Activated B cell treated with CpG ODN at 0.5 μM for 24 hours (primary cell): Measurements from ENCODE around the gene SHISA8. TPM values are rescaled to one million over a fixed set of nuclear protein-coding genes. Genes with fewer than 3 reads are reported as not detected.
"Not testable (repeated sequence)": the region's sequence is repeated elsewhere in the genome, so short reads cannot be mapped to it uniquely, and the experiment has no call there.

Experiments
- ATAC-seq: fragments of 200-7000 bp; cut with Tn5 transposase; one replicate; pipeline ENCODE4 v1.10.0; 2021; ENCODE audit warnings: low read depth, mild to moderate bottlenecking, moderate library complexity
- CTCF ChIA-PET: fragments of 350-600 bp; sonication (Branson Sonifier 250); formaldehyde crosslinking; loops from one replicate; lab custom pipeline; 2021; ENCODE audit warnings: antibody characterized with exemption; lab: Charles Lee
- POLR2A ChIA-PET: fragments of 350-600 bp; sonication (Branson Sonifier 250); formaldehyde crosslinking; loops from one replicate; lab custom pipeline; 2021; ENCODE audit warnings: antibody characterized with exemption; lab: Charles Lee
- DNase-seq: peaks from one replicate; pipeline ENCODE4 v3.0.0; 2022
- H3K27ac Mint-ChIP-seq: one replicate; pipeline ENCODE4 v1.8.0; 2020; ENCODE audit warnings: mixed read lengths
- H3K27me3 Mint-ChIP-seq: one replicate; pipeline ENCODE4 v1.8.0; 2021; ENCODE audit warnings: mixed read lengths
- H3K36me3 Mint-ChIP-seq: one replicate; pipeline ENCODE4 v1.8.0; 2021; ENCODE audit warnings: low read depth, mixed read lengths
- H3K4me1 Mint-ChIP-seq: one replicate; pipeline ENCODE4 v1.8.0; 2021; ENCODE audit warnings: mixed read lengths
- H3K4me3 Mint-ChIP-seq: one replicate; pipeline ENCODE4 v1.8.0; 2020; ENCODE audit warnings: mild to moderate bottlenecking, mixed read lengths
- H3K9me3 Mint-ChIP-seq: one replicate; pipeline ENCODE4 v1.8.0; 2020; ENCODE audit warnings: mixed read lengths
- intact Hi-C: fragments of 100-400 bp; cut with micrococcal nuclease; formaldehyde crosslinking; loops from one replicate; pipeline ENCODE4 v1.15.1; 2024
- total RNA-seq: library from RNA; stranded (reverse); gene quantifications from 2 replicates; pipeline ENCODE4 v1.2.3, GENCODE V29; 2022
- TF ChIP-seq, protein P1 (sequence below): fragments of 200-600 bp; IDR thresholded peaks from one replicate; pipeline ENCODE4 v1.8.0; 2022; ENCODE audit warnings: antibody characterized with exemption, mild to moderate bottlenecking

SHISA8 gene
- total RNA-seq, 1 donor from 2014 or later, result 12.6 TPM

DNA sequence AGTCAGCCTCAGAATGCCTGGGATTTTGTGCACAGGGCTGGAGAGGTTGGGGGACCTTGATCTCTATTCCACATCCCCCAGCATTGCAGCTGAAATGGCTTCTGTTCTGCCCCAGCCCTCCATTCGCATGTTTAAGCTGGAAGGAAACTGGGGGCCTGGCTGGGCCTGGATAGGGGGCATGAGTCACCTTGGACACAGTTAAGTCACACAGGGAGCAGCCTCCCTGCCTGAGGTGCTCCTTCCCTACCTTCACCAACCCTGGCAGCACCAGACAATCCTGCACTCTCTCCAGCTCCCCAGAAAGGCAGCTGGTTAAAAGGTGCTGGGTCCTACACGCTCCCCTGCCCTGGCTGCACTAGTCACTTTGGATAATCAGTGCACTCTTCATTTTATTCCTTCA lies 37.8 kb upstream of the SHISA8 start:
- H3K27me3 Mint-ChIP-seq, result no peaks in the 10 kb centered on the region
- TF ChIP-seq, protein P1, sequence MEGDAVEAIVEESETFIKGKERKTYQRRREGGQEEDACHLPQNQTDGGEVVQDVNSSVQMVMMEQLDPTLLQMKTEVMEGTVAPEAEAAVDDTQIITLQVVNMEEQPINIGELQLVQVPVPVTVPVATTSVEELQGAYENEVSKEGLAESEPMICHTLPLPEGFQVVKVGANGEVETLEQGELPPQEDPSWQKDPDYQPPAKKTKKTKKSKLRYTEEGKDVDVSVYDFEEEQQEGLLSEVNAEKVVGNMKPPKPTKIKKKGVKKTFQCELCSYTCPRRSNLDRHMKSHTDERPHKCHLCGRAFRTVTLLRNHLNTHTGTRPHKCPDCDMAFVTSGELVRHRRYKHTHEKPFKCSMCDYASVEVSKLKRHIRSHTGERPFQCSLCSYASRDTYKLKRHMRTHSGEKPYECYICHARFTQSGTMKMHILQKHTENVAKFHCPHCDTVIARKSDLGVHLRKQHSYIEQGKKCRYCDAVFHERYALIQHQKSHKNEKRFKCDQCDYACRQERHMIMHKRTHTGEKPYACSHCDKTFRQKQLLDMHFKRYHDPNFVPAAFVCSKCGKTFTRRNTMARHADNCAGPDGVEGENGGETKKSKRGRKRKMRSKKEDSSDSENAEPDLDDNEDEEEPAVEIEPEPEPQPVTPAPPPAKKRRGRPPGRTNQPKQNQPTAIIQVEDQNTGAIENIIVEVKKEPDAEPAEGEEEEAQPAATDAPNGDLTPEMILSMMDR, result no peak
- no peak overlapping the region for H3K4me3 Mint-ChIP-seq
- H3K27ac Mint-ChIP-seq, result no peak overlapping the region
- intact Hi-C loops, result no loop called here
- DNase-seq (no peak), ATAC-seq (no peak)
- ChIA-PET POLR2A (interaction anchor here (0.9 to 1.5 kb wide), 8 partner anchors 9 to 255 kb away, joined by 3 to 5 read pairs (median 3); partner anchors contain the start of genes NDUFA6 and WBP2NL), CTCF (interaction anchor here (0.6 to 1.2 kb wide), 6 partner anchors 12 to 492 kb away, joined by 3 to 8 read pairs (median 3); no protein-coding TSS in a partner anchor)
- H3K4me1 Mint-ChIP-seq, result peaks cover 56% of the 10 kb centered on the region
- no peaks in the 10 kb centered on the region for H3K9me3 Mint-ChIP-seq
- no peaks in the 10 kb centered on the region for H3K36me3 Mint-ChIP-seq

DNA sequence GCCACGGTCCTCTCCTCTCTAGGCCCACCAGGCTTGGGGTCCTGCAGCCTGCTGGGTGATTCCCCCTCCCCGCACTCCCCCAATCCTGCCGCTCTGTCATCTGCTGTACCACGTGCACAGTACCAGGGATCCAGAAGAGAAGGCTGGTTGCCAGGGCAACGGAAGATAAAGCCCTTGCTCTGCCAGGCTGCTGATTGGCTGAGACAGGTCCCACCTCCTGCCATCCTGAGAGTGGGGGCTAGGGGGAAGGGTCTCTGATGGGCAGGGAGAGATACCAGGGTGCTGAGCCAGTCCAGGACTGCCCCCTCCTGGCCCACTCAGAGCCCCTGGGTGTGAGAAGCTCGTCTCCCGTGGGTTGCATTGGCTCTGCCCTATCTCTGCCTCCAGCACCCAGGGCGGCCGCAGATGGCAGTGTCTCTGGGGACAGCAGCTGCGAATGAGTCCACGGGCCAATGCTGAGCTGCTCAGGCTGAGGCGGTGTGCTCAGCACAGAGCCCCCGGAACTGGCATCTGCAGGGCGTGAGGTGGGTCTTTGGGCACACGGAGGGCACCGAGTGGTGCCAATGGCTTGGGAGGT lies 37.1 kb upstream of the SHISA8 start, which contains the start of gene SMIM45:
Gene SMIM45 (plus strand): TSS at position 253 of the 577 bp plus-strand sequence.
- ATAC-seq (peak; percentile 87), DNase-seq (peak; percentile 57)
- Mint-ChIP-seq H3K36me3 (no peaks in the 10 kb centered on the region), H3K4me1 (peaks cover 60% of the 10 kb centered on the region), H3K27ac (no peak within 1 kb of the TSS), H3K27me3 (no peaks in the 10 kb centered on the region), H3K4me3 (peak within 1 kb of the TSS; percentile 35), H3K9me3 (no peaks in the 10 kb centered on the region)
- TF ChIP-seq, protein P1, result no peak
- CTCF ChIA-PET, result interaction anchor here (0.6 to 1.2 kb wide), 6 partner anchors 11 to 493 kb away, joined by 3 to 8 read pairs (median 3); no protein-coding TSS in a partner anchor
- intact Hi-C loops, result no loop called here
- POLR2A ChIA-PET, result interaction anchor here (0.6 to 1.5 kb wide), 7 partner anchors 8 to 138 kb away, joined by 3 to 6 read pairs (median 3); partner anchors contain the start of genes NDUFA6 and WBP2NL

GRCh38 chr22:41949297-41949965 lies 34.6 kb upstream of the SHISA8 start:
- H3K27me3 Mint-ChIP-seq, result no peaks in the 10 kb centered on the region
- no peaks in the 10 kb centered on the region for H3K9me3 Mint-ChIP-seq
- peak overlapping the region; percentile 87 for H3K27ac Mint-ChIP-seq
- TF ChIP-seq, protein P1, result no peak
- ChIA-PET CTCF (interaction anchor here (1.0 to 1.4 kb wide), 5 partner anchors 9 to 203 kb away, joined by 3 to 5 read pairs (median 3); no protein-coding TSS in a partner anchor), POLR2A (interaction anchor here (0.6 to 2.3 kb wide), 17 partner anchors 9 to 665 kb away, joined by 3 to 12 read pairs (median 5); partner anchors contain the start of genes NDUFA6, POLDIP3 and TNFRSF13C)
- intact Hi-C loops, result loop anchor here (5.0 kb wide), 1 partner anchor 202 kb away; no protein-coding TSS in a partner anchor
- no peaks in the 10 kb centered on the region for H3K36me3 Mint-ChIP-seq
- H3K4me3 Mint-ChIP-seq, result peak overlapping the region; percentile 61
- ATAC-seq, result peak; percentile 7
- peaks cover 66% of the 10 kb centered on the region for H3K4me1 Mint-ChIP-seq
- DNase-seq, result peak; percentile 44

DNA sequence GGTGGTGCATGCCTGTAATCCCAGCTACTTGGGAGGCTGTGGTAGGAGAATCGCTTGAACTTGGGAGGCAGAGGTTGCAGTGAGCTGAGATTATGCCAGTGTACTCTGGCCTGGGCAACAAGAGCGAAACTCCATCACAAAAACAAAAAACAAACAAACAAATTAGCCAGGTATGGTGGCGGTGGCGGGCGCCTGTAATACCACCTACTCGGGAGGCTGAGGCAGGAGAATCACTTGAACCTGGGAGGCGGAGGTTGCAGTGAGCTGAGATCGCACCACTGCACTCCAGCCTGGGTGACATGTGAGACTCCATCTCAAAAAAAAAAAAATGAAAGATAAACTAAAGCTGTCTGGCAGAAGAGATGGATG lies 34.0 kb upstream of the SHISA8 start:
- ChIA-PET CTCF (interaction anchor here (1.3 to 1.4 kb wide), 3 partner anchors 8 to 202 kb away, joined by 3 to 5 read pairs (median 3); no protein-coding TSS in a partner anchor), POLR2A (interaction anchor here (0.6 to 2.3 kb wide), 12 partner anchors 8 to 659 kb away, joined by 3 to 12 read pairs (median 6); partner anchors contain the start of genes NDUFA6 and TNFRSF13C)
- ATAC-seq, H3K27me3 Mint-ChIP-seq, H3K36me3 Mint-ChIP-seq, DNase-seq, H3K9me3 Mint-ChIP-seq: not testable (repeated sequence)
- peak overlapping the region; percentile 61 for H3K4me3 Mint-ChIP-seq
- intact Hi-C loops, result loop anchor here (5.0 kb wide), 1 partner anchor 202 kb away; no protein-coding TSS in a partner anchor
- H3K4me1 Mint-ChIP-seq, result peaks cover 66% of the 10 kb centered on the region
- H3K27ac Mint-ChIP-seq, result peak overlapping the region; percentile 87

DNA sequence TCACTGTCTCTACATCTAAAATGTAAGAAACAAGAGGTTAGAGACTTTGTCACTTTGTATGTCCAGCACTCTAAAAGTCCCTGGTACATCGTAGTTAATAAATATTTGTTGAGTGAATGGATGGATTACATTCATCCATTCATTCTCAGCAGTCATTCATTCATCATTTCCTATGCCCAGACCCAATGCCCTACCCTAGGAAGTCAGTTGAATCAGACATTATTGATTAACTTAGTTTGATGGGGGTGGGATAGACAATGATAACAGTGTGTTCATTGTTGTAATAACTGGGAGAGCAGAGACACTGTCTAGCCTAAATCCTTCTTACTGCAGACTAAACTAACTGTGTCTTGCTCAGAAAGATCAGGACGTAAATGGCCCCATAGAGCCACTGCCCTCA lies 33.3 kb upstream of the SHISA8 start:
- no peak overlapping the region for H3K4me3 Mint-ChIP-seq
- no peak overlapping the region for H3K27ac Mint-ChIP-seq
- H3K36me3 Mint-ChIP-seq, result no peaks in the 10 kb centered on the region
- TF ChIP-seq, protein P1, result no peak
- POLR2A ChIA-PET, result interaction anchor here (0.6 to 3.0 kb wide), 11 partner anchors 8 to 666 kb away, joined by 3 to 43 read pairs (median 10); partner anchors contain the start of genes CCDC134, NDUFA6, POLDIP3 and SREBF2
- CTCF ChIA-PET, result interaction anchor here (1.3 kb wide), 1 partner anchor 201 kb away, joined by 3 read pairs; no protein-coding TSS in a partner anchor
- intact Hi-C loops, result loop anchor here (5.0 kb wide), 1 partner anchor 201 kb away; no protein-coding TSS in a partner anchor
- peaks cover 63% of the 10 kb centered on the region for H3K4me1 Mint-ChIP-seq
- no peak for DNase-seq
- H3K9me3 Mint-ChIP-seq, result no peaks in the 10 kb centered on the region
- no peaks in the 10 kb centered on the region for H3K27me3 Mint-ChIP-seq
- no peak for ATAC-seq
